HG03378 (cell line): ENCODE data around the gene FBXL2.
"Not testable (repeated sequence)": the region's sequence is repeated elsewhere in the genome, so short reads cannot be mapped to it uniquely, and the experiment has no call there.

Experiments used
- ATAC-seq: cut with Tn5 transposase; IDR thresholded peaks from one replicate; pipeline ENCODE4 v1.9.1; 2021; ENCODE audit warnings: mild to moderate bottlenecking, moderate library complexity; ENCODE audit not compliant: unreplicated experiment

FBXL2 gene

DNA sequence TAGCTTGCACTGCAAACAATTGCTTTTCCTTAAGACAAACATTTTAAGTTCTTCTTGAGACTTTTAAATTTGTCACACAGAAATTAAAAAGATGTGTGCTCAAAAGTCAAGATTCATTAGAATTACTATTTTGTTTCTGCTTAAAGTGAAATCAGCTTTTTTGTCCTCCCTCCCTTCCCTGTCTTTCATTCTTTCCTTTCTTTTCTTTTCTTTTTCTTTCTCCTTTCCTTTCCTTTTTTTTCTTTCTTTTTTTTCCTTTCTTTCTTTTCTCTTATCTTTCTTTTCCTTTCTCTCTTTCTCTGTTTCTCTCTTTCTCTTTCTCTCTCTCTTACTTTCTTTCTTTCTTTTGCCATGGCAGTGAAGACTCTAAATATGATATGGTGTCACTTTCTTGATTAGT is 37.8 kb downstream of the FBXL2 start:
- ATAC-seq = no peak

DNA sequence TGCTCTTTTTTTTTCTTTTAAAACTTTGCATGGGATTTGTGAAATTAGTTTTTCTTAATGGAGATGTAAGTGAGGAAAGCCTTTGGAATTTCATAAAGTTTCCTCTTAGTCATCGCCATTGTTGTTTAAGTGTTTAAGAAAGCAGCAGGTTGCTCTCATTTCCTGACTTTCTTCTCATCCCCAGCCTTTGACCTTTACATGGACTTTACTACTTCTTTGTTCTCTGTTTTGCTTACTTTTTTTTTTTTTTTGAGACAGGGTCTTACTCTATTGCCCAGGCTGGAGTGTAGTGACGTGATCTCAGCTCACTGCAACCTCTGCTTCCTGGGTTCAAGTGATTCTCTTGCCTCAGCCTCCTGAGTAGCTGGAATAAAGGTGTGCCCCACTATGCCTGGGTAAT is 38.6 kb downstream of the FBXL2 start:
- no peak for ATAC-seq

DNA sequence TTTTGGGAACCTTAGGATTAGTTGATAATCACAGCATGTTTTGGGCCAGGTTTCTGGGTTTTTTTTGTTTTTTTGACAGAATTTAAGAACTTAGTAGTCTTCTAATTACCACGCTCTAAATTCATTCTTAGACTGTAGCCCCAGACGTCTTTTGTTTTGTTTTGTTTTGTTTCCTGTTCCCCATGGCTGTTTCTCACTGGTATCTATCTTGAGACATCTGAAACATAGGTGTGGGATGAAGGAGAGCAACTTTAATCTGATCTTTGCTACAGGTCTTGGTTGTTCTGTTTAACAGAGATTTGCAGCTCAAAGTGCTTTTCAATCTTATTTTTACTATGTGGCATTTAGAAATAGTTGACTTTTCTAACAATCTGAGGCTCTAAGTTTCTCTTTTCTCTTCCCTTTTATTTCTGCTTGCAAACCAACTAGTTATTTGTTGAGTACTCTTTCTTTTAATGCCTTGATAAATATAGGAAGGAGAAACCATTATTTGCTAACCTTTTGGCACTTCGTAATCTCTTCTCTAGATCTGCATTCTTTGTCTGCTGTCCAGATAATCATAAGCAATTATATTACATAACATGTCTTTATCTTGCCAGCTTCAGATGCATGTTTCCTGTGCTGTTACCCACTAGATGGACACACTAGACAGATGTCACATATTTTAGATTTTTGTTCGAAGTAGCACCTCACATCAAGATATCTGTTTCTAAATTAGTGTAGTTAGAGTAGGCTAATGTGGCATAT is 40.9 kb downstream of the FBXL2 start:
- ATAC-seq = no peak

DNA sequence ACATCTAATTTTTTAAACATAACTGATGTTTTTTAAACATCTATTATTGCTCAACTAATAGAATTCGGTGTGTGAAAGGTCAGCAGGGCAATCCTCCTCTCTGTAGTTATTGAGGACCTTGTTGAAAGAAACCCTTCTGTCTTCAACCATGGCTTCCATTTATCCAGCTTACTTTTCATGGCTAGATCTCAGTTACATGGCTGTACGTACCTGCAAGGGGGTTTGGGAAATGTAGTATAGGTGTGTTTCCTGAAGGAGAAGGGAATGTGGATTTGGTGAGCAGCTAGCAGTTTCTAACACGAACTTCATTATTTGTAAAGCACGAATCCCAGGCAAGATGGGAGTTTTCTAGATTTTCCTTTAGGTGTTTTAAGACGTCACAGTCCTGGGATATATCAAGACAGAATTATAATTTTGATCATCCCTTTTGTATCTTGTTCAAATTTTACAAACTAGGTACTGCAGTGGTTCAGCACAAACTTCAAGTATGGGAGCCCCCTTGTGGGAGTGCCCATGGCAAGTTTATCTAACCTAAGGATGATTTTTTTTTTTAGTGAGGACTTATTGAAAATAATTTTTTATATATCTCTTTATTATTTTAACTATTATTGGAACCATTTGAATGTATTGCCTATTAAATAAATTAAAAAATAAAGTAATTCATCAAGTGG is 41.6 kb downstream of the FBXL2 start:
- ATAC-seq = no peak

DNA sequence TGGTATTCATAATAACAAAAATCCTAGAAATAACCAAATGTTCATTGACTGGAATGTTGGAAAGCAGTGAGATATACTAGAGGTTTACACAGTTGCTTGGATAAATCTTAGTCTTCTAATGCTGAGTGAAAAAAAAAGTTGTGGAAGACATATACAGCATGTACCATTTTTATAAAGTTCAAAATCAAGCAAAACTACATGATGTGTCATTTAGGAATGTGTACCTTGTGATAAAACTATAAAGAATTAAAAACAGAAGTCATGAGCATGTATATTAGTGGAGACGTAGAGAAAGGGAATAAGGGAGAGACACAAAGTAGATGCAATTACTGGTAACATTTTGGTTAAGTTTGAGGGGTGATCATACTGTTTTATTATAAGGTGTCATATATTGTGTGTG is 45.2 kb downstream of the FBXL2 start:
- ATAC-seq = no peak

DNA sequence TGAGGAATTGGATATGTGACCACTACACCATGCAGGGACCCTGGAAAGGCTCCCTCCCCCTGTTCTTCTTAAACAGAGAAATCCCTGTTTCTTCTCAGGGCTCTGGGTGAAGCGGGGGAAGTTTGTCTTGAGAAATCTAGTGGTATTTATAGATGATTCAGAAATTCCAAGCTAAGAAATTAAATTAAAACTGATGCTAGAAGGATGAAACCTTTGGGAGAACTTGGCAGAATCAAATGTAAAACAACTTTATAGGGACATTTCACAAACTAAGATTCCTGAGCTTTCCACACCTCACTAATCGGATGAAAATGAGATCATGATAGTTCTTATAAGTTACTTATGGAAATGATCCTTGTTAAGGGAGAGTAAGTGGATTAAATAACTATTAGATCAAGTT is 54.2 kb downstream of the FBXL2 start:
- no peak for ATAC-seq

DNA sequence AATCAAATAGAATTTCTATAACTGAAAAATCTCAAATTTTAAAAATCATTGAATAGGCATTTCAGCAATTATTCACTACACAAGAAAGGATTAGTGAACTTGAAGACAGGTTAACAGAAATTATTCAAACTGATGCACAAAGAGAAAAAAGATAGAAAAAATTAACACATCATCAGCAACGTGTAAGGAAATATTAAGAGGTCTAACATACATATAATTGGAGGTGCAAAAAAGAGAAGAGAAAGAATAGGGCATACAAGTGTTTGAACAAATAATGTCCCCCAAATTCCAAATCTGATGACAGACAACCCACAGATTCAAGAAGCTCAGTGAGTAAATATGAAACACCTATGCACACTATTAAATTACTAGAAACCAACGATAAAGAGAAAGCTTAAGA is 57.1 kb downstream of the FBXL2 start:
- no peak for ATAC-seq

DNA sequence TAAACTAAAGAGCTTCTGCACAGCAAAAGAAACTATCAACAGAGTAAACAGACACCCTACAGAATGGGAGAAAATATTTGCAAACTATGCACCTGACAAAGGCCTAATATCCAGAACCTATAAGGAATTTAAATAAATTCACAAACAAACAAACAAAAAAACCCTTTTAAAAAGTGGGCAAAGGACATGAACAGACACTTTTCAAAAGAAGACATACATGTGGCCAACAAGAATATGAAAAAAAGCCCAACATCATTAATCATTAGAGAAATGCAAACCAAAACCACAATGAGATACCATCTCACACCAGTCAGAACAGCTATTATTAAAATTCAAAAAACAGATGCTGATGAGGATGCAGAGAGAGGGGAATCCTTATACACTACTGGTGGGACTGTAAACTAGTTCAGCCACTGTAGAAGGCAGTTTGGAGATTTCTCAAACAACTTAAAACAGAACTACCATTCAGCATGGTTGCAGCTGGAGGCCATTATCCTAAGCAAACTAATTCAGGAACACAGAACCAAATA is 61.8 kb downstream of the FBXL2 start:
- not testable (repeated sequence) for ATAC-seq

DNA sequence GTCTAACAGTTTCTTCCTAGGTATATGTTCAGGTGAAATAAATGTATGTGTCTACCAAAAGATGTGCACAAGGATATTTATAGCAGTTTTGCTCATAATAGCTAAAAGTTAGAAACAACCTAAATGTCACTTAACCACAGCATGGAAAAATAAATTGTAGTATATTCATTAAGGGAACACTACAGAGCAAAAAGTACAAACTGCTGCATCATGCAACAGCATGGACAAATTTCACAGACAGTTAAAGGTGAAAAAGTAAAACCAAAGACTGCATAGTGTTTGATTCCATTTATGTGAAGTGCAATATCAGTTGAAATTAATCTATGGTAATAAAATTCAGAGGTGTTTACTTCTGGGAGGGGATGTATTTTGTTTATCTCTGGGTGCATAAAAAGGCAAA is 62.5 kb downstream of the FBXL2 start:
- no peak for ATAC-seq

DNA sequence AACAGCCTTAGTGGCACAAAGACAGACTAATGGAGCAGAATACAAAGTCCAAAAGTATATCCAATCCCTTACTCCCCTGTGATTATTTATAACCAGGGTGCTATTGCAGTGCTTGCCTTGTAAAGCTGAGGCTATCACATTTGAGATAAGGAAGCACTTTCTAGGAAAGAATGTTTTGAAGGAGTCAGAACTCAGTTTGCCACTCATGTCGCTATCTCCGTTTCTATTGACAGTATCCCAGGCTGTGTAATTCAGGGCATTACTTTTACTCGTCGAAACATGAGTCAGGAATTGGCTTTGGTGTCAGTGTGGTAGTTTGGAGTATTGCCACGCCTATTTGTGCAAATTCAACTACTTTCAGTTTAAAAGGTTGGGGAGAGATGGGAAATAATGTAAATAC is 78.4 kb downstream of the FBXL2 start:
- ATAC-seq = no peak

DNA sequence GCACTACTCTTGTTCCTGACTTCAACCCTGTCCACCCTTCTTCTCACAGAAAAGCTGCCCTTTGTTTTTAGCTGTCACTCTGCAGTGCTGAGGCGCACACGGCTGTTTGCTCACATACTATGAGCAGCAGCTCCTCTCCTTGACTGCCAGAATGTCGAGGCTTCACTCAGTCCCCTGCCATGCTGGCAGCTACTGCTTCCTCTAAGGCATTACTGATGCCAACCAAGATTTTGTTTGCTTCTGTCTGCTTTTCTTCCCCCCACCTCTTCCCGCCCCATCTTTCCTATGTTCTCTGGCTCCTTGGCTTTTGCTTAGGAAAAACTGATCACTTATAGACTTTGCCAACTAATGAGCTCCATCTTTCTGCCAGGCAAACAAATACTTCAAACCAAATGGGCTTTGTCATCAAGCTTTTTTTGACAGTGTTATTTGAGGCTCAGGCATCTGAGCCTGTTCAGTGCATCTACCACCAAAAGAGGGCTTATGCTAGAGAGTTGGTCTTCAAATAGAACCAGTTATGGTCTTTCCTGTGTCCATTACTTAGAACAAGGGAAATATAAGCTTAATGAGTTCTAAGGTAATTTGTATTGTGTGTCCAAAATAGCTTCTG is 81.0 kb downstream of the FBXL2 start:
- no peak for ATAC-seq

DNA sequence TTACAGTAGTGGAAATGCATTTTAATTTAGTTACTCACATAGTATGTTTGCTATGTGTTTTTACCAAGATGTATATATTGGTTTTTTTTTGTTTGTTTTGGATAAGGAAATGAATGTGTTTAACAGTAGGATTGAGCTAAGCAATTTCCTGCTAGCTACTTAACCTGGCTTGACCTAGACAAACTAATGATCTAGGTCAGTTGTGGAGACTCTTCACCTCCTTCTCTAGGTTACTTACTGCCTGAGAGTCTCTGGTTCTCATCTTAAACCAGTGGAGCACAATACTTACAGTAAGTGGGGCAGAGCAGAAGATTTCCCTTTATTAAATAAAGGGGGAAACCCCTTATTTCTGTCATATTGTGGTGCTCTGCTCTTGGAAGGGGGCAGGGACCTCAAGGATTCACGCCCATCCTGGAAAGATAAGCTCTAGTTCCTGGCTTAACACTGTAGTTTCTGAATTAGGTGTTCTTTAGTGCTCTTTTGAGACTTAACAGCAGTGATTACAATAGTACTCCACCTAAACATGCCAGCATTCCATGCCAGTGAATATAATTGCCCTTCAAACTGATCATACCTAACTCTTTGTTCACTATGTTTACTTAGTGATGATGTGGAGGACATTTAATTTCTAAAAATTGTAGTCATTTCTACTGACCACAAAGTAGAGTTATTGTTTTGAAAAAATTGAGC is 83.0 kb downstream of the FBXL2 start:
- ATAC-seq = no peak

DNA sequence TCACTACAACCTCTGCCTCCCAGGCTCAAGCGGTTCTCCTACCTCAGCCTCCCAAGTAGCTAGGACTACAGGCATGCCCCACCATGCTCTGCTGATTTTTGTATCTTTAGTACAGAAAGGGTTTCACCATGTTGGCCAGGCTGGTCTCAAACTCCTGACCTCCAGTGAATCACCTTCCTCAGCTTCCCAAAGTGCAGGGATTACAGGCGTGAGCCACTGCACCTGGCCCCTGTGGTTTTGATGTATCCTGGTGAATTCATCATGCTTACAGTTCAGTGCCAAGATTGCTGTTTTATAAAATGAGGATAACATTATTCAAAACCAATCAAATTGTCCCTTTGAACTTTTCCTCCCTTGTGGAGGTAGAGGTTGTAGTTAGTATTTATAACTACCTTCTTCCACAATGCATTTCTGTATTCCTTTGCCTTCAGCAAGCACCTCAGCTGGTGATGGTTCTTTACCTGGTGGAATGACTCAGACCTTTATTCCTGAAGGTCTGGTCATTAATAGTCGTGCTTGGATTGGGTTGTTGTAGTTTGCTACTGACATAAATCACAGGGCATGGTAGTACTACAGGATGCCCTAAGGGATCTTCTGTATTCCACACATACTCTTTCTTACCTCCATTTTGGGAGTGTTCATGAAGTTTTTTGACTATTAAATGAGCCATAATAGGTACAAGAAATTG is 86.0 kb downstream of the FBXL2 start:
- no peak for ATAC-seq

DNA sequence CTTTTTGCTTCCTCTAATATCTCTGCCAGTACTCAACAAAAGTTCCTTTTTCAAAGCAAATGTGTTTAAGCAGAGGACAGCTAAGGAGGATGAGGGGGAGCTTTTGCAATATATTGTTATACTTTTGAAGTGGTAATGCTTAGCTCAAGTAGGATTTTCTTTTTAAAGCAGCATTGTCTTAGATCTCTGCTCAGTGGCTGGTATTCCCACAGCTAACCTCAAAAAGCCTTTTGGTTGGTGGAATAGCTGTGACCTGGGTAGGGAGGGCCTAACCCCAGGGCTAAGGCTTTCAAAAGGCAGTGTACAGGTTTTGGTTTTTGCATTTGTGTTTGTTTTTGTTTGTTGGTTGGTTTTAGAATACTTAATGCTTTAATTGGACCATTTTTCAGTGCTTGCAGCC is 86.8 kb downstream of the FBXL2 start:
- no peak for ATAC-seq

DNA sequence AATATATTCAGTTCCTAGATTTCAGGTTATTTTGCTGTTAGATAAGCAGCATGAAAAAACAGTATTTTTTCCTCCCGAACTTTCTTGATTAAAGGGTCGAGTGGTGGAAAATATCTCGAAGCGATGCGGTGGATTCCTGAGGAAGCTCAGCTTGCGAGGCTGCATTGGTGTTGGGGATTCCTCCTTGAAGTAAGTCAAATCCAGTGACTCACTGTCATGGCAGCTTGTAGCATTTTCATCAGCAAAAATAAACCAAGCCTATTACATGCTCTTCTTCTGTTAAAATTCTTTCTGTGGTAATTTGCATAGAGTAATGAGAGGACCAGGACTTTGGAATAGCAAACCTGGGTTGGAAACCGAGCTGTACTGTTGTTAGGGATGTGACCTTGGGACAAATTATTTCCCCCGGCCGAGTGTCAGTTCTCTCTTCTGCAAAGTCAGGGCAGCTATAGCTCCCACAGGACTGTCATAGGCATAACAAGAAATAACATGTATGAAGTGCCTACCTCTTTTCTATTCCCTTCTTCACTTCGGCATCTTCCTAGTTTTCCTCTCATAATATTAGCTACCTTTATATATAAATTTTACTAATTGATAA is 87.4 kb downstream of the FBXL2 start:
- ATAC-seq = no peak

DNA sequence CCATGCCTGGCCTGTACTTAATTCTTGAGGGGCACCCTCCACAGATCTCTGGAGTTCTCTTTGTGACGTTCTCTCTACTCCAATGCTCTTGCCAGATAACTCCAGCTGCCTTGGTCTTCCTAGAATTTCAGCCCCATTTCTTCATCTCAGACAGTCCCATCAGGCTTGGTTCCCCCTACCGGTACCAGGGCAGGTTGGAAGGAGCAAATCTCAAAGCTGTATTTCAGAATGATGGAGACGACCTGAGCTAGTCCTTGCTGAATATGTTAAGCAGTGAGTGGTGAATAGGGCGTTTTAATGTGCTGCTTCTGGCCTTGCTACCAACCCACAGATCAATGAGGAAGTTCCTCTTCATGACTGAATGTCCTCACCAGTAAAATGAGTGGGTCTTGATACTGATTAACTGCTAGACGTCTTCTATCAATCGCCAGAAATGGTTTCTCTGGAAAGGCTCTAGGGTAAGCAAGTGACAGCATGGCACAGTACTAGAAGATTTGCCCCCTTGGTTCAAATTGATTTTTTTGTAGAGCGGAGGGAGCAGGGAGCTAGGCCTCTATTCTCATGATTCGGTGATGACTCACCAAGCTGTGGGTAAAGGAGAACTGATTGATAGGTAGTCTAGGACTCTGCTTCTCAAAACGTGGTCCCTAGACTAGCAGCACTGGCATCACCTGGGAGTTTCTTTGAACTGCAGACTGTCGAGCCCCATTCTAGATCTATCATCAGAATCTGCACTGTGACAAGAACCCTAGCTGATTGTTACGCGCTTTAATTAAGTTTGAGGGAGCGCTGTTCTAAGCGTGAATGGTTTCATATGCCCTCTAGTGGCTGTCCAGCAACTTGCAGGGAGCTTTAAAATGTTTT is 95.2 kb downstream of the FBXL2 start:
- ATAC-seq = no peak

DNA sequence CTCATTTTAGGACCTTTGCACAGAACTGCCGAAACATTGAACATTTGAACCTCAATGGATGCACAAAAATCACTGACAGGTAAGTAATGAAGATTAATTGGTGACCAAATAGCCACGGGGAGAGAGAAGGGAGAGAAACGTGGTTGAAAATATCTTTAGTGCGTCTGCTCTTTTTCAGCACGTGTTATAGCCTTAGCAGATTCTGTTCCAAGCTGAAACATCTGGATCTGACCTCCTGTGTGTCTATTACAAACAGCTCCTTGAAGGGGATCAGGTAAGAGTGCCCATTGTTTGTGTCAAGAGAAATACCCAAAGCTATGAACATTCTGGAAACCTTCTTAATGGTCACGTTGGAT is 95.8 kb downstream of the FBXL2 start:
- no peak for ATAC-seq

DNA sequence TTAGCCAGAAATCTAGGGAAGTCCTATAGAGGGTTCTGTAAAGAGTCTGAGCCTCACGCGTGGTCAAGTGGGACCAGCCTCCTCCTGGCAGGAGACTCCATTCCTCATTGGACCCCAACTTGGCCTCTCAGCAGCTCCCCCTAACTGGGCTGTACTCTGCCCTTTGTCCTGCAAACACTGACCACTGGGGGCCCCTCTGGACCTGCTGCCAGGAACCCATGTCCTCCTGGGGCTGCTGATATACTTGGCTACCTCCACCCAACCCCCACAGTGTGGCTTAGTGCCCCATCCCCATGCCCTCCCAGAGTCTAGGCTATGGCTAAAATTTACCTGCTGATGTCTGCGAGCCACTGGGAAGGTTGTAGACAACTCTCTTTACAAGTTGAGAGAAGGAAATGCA is 100.2 kb downstream of the FBXL2 start:
- no peak for ATAC-seq

DNA sequence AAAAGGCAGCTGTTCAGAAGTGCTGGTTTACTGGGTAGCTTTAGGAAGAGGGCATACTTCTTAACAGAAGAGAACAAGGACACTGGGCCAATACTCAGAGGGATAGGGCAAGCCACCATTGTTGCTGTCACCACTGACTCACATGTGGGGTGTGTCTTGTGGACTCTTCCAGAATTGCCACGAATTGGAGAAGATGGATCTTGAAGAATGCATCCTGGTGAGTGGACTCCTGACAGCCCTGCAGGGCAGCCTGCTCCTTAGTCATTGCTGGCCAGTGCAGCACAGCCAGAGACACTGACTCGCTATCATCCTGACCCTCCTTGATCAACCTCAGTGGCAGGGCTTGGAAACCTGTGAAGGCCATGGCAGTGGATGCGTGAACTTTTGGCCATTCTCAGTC is 100.7 kb downstream of the FBXL2 start:
- ATAC-seq = no peak

DNA sequence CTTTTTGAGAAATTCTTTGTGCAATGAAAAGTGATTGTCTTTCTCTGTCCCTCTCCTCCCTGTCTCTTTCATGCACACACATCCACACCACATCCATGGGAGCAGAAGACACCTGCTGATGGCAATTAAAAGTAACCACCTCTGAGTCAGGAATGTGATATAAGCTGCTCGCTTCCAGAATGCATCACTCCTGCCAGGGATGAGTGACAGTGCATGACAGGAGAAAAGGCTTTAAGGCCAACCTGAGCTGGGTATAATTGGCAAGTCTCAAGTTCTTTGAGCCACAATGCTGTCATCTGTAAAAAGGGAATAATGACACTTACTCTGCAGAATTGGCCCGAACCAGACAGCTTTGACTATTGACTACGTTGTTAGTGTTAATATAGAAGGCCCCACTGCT is 103.4 kb downstream of the FBXL2 start:
- ATAC-seq = no peak
